HG03520 (cell line): ENCODE data around the gene ABLIM2.

Experiments used
- ATAC-seq: cut with Tn5 transposase; IDR thresholded peaks from one replicate; pipeline ENCODE4 v1.9.1; 2021; ENCODE audit warnings: mild to moderate bottlenecking, moderate library complexity; ENCODE audit not compliant: unreplicated experiment

The ABLIM2 gene

DNA sequence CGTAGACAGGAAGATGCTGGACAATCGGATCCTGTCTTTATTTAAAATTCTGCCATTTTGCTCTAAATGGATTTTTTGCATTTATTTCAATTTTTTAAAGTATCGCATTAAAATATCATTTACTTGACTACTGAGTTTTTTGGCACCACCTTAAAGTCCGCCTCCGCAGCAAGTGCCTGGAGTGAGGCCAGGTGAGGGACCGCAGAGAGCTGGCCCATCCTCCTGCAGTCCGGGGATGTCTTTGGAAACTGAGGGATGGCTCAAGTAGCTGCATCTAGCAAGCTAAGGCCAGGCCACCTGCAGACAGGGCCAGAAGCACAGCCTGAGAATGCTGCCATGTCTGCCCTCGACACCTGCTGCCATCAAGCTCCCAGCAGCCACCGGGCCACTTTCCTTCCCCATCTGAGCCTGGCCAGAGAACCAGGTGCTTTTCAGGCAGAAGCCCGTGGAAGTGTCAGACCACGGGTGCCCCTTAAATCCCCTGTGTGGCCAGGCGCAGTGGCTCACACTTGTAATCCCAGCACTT, 69.6 kb downstream of the ABLIM2 start:
- no peak for ATAC-seq

DNA sequence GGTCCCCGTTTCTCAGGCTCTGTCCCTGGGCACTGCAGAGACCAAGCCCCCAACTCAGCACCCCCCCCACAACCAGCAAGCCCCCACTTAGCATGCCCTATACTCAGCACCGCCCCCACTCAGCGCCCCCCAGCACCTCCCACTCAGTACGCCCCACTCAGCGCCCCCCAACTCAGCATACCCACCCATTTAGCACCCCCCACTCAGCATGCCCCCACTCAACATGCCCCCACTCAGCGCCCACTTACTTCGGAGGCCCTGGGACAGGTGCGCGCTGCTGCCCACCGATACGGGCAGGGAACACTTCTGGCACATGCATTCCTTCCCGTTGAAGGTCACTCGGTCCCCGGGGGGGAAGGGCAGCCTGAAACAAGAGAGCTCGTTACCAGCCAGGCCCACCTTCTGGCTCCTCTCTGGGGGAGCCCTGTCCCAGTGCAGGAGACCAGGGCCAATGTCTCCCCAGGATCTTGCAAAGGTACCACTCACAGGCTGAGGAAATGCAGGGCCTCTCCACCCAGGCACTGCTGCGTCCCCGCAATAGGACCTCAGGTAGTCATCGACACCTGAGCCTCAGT, 70.6 kb downstream of the ABLIM2 start:
- ATAC-seq, result no peak

DNA sequence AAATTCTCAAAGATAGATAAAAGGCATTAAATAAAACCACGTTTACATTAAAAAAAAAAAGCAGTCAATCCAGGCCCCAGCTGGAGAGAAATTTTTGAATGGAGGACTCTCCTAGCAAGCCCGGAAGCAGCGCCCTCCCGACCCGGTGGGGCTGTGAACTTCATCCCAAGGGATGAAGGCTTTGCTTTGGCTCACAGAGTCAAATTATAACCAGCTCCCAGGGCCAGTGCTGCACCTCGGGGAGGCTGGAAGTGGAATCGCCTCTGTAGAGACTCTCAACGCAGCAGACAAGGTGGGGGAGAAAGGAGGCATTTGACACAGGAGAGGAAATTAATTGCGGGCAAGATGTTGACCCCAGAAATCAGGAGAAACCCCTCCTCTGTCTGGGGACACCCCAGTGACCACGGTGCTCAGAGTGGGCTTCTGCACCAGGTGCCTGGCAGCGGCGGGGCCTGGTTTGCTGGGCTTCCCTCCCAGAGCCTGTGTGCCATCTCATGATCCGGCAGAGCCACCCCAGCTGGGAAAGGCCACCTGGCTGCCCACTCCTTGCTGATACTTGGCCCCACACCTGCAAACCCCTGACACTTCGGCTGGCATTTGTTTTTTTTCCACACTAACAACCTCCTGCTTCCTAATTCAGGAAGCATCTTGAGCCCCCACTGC, 71.7 kb downstream of the ABLIM2 start:
- ATAC-seq, result no peak

- no peak for ATAC-seq
Measured at GRCh38 chr4:8085491-8086117, 73.0 kb downstream of the ABLIM2 start.

DNA sequence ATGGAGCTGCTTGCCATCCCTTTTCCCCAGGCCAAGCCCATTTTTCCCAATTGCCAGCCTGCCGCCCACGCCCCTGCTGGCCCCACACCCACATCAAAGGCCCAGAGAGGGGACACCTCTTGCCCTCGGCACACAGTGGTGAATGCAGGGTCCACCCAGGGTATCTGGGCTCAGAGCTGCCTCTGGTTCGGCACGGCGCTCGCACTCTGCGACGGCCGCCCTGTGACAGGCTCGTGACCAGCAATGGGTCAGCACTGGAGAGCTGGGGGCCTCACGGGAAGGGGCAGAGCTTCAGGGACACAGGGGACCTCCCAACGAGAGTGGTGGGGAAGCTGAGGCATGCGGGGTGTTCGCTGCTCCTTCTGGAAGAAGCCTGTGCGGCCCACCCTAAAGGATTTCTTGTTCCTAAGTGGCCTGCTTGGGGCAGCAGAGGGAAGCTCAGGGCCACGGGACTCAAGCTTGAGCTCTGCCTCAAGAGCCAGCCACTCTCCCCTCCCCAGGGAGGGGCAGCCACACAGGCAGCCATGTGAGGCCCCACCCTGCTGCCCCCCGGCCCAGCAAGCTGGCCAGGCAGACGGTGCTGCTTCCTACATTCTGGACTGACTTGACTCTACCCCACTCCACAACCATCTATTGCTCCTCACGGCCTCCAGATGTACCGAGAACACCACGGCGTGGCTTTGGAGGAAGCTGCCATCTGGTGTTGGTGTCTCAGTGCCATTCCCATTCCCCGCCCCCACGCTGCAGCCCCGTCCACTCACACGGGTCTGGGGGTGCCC, 73.7 kb downstream of the ABLIM2 start:
- ATAC-seq, result no peak

GRCh38 chr4:8084031-8084660, 74.5 kb downstream of the ABLIM2 start:
- ATAC-seq, result no peak

GRCh38 chr4:8083086-8083825, 75.4 kb downstream of the ABLIM2 start:
- ATAC-seq, result no peak

GRCh38 chr4:8082517-8083055, 76.0 kb downstream of the ABLIM2 start:
- ATAC-seq, result no peak

- no peak for ATAC-seq
Measured at GRCh38 chr4:8081621-8082516, 76.7 kb downstream of the ABLIM2 start.

GRCh38 chr4:8081171-8081570, 77.4 kb downstream of the ABLIM2 start:
- ATAC-seq, result no peak

DNA sequence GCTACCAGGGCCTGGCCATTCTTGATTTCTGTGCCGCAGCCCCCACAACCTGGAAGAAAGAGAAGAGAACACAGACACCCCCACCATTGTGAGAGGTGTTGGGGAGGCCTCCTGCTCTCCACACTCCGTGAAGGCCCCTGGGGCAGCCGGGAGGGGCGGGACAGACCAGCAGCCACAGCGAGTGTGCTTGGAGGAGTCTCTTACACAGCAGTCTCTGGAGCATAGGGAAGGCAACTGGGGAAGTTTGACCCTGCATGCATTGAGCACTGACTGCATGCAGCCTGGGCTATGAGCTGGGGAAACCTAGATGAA, 77.9 kb downstream of the ABLIM2 start:
- no peak for ATAC-seq

DNA sequence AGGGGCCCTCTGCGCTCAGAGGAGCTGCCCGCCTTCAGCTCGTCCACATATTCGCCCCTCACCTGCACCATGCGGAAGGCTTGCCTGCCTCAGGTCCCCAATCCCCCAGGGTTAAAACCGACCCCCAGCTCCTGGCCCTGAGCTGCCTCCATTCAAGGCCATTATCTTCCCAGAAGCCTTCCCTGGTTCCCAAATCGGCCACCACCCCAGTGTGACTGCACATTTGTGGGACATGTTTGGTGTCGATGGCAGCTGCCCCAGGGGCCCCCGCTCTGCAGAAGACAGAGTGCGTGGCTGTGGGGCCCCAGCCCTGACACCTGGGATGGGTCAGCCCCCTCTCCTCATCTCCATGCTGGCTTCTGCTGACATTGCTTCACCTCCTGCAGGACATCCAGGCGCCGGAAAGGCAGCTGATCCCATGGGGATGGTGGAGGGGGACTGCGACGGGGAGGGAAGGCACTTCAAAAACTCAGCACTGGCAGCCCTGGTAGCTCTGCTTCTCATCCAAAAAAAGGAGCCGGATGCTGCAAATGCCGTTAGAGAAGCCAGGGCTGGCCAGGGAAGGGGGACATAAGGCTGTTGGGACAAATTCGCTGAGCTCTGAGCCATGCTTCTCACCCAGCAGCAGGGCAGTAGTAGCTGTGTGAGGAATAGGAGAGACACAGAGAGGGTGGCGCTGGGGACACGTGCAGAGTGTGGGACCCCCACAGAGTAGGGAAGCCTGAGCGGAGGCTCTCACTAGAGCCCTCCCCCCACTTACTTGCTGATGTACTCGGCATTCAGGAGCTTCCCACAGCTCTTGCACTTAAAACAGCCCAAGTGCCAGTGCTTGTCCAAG, 78.5 kb downstream of the ABLIM2 start:
- ATAC-seq, result no peak

- no peak for ATAC-seq
Measured at GRCh38 chr4:8079031-8079885, 79.4 kb downstream of the ABLIM2 start.

GRCh38 chr4:8078610-8079015, 80.0 kb downstream of the ABLIM2 start:
- ATAC-seq, result no peak

- ATAC-seq, result no peak
Measured at GRCh38 chr4:8078109-8078494, 80.5 kb downstream of the ABLIM2 start.

DNA sequence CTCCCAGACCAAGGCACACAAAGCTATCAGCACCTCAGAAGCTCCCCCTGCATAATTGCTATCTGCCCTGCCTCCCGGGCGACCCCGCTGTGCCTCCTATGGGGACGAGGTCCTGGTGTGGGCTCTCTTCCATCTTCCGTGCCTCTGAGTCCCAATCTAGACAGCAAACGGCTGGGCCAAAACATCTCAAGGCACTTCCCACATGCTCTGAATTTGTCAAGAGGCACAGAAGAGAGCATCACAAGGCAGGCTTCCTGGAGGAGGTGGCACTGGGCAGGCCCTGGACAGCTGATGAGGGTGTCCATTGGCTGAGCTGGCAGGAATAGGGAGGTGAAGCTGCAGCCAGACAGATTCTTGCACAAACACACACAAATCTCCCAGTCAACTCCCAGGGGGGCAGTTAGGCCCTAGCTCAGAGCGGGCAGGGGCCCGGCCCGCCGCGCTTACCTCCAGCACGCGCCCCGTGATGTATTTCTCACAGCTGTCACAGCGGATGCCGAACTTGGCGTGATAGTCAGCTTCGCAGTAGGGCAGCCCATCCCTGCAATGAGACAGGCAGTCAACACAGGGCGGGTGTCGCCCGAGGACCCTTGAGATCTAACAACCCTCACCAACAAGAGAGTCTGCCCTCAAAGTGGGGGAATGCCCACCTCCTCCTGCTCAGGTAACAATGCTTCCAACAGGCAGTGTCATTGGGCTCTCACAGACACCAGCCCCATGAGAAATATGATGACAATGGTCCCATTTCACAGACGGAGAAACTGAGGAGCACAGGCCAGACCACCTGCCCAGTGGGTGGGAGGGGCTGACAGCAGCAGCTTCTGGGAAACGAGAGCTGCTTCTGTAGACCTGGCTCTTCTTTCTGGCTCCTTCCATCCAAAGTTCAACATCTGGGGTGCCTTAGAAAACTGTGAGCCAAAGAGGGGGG, 81.2 kb downstream of the ABLIM2 start:
- ATAC-seq, result no peak
